NCI-H1417 (cell line): Measurements from ENCODE around the gene BMX.

Experiments used
- DNase-seq, 3 experiments: peaks; one replicate each; lab custom pipeline; 2025; lab: John Stamatoyannopoulos, UW

The BMX gene

GRCh38 chrX:15570145-15570544 lies 69.5 kb downstream of the BMX start:
- DNase-seq, result no peak

- DNase-seq, result no peak
These were observed 73.4 kb downstream of the BMX start for GRCh38 chrX:15574017-15574416.

- no peak for DNase-seq
These were observed 75.4 kb downstream of the BMX start for GRCh38 chrX:15576019-15576418.

- DNase-seq, result no peak
These were observed 79.5 kb downstream of the BMX start for GRCh38 chrX:15579778-15580747.

- no peak for DNase-seq
These were observed 93.8 kb downstream of the BMX start for GRCh38 chrX:15594371-15594770.

- no peak for DNase-seq
These were observed 97.4 kb downstream of the BMX start for GRCh38 chrX:15598026-15598425.

GRCh38 chrX:15599461-15599860 lies 98.9 kb downstream of the BMX start:
- no peak for DNase-seq

- no peak for DNase-seq
These were observed 99.4 kb downstream of the BMX start for GRCh38 chrX:15600049-15600448.

GRCh38 chrX:15600745-15601144 lies 100.1 kb downstream of the BMX start, which contains the start of gene ACE2:
ACE2 (minus strand) TSS chrX:15600960; CDS start chrX:15600911, 49 bp downstream.
- no peak for DNase-seq

GRCh38 chrX:15601932-15602331 lies 101.3 kb downstream of the BMX start:
- DNase-seq, result no peak

GRCh38 chrX:15602761-15603160 lies 102.2 kb downstream of the BMX start:
- no peak for DNase-seq

- DNase-seq, result no peak
These were observed 104.6 kb downstream of the BMX start for GRCh38 chrX:15605226-15605625.
